ENCODE measurements around the gene MCM6.
A peak's percentile ranks its signal among the peaks of the same experiment; 100 is the strongest.

The MCM6 gene

GRCh38 chr2:135862718-135863117 is 13.5 kb downstream of the MCM6 start:
- peaks cover 18% of the 10 kb centered on the region for H3K4me1 ChIP-seq (ENCODE audit: insufficient read depth, low read length, poor library complexity, severe bottlenecking)
- no peaks in the 10 kb centered on the region for H3F3A ChIP-seq (ENCODE audit: low read depth)
- no peak overlapping the region for H3K4me3 ChIP-seq (ENCODE audit: low read length, poor library complexity, severe bottlenecking)
- H4K20me1 ChIP-seq (ENCODE audit: insufficient read depth, low read length, poor library complexity, severe bottlenecking): peaks cover 45% of the 10 kb centered on the region
- H2AFZ ChIP-seq (ENCODE audit: low read length): no peak overlapping the region
- H3K4me2 ChIP-seq (ENCODE audit: low read depth, low read length, poor library complexity, severe bottlenecking): peak overlapping the region; percentile 13
- H3K79me2 ChIP-seq (ENCODE audit: insufficient read depth, low read length): peaks cover 51% of the 10 kb centered on the region
- H3K9me2 ChIP-seq (replicated peaks; ENCODE audit: low read depth, low read length): no peaks in the 10 kb centered on the region
- TF ChIP-seq EZH2phosphoT487 (IDR thresholded peaks at IDR 0.05; ENCODE audit: borderline replicate concordance): no peak
- TF ChIP-seq CTCF (conservative IDR thresholded peaks at IDR 0.05; ENCODE audit: low read length): no peak
- H3K9me3 ChIP-seq (ENCODE audit: insufficient read depth, low read depth, low read length): no peaks in the 10 kb centered on the region
- H3K27me3 ChIP-seq (ENCODE audit: insufficient read depth, low read length, poor library complexity, severe bottlenecking): no peaks in the 10 kb centered on the region
- peaks cover 86% of the 10 kb centered on the region for H3K36me3 ChIP-seq (ENCODE audit: insufficient read depth, low read length)
- H3K9ac ChIP-seq (ENCODE audit: low read depth, low read length, poor library complexity, severe bottlenecking): no peak overlapping the region

DNA sequence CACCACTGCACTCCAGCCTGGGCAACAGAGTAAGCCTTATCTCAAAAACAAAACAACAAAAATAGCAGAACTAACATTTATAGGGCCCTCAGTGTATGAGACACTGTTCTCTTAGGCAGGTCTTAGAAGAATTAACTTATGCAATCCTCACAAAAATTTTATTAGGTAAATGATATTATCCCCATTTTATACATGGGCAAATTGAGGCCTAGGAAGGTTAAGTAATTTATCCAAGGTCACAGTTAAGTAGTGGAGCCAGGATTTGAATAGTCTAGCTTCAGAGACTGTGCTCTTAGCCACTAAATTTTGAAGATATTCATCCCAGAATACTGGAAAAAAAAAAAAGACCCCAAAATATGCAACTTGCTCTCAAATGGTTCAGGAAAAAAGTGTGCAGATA is 22.8 kb downstream of the MCM6 start:
- H3K36me3 ChIP-seq (ENCODE audit: insufficient read depth, low read length): peaks cover 84% of the 10 kb centered on the region
- no peaks in the 10 kb centered on the region for H3K9me2 ChIP-seq (replicated peaks; ENCODE audit: low read depth, low read length)

GRCh38 chr2:135851858-135852257 is 24.4 kb downstream of the MCM6 start:
- no peaks in the 10 kb centered on the region for H3K9me2 ChIP-seq (replicated peaks; ENCODE audit: low read depth, low read length)
- H3K9ac ChIP-seq (ENCODE audit: low read depth, low read length, poor library complexity, severe bottlenecking): no peak overlapping the region
- H4K20me1 ChIP-seq (ENCODE audit: insufficient read depth, low read length, poor library complexity, severe bottlenecking): no peaks in the 10 kb centered on the region
- no peak overlapping the region for H3K4me3 ChIP-seq (ENCODE audit: low read length, poor library complexity, severe bottlenecking)
- H3K27me3 ChIP-seq (ENCODE audit: insufficient read depth, low read length, poor library complexity, severe bottlenecking): no peaks in the 10 kb centered on the region
- no peaks in the 10 kb centered on the region for H3K9me3 ChIP-seq (ENCODE audit: insufficient read depth, low read depth, low read length)
- no peak overlapping the region for H3K4me2 ChIP-seq (ENCODE audit: low read depth, low read length, poor library complexity, severe bottlenecking)
- H3F3A ChIP-seq (ENCODE audit: low read depth): no peaks in the 10 kb centered on the region
- H2AFZ ChIP-seq (ENCODE audit: low read length): no peak overlapping the region
- peaks cover 83% of the 10 kb centered on the region for H3K36me3 ChIP-seq (ENCODE audit: insufficient read depth, low read length)
- no peaks in the 10 kb centered on the region for H3K79me2 ChIP-seq (ENCODE audit: insufficient read depth, low read length)
- TF ChIP-seq CTCF (conservative IDR thresholded peaks at IDR 0.05; ENCODE audit: low read length): no peak
- no peaks in the 10 kb centered on the region for H3K4me1 ChIP-seq (ENCODE audit: insufficient read depth, low read length, poor library complexity, severe bottlenecking)

More for the DNA sequence above, 22.8 kb downstream of the MCM6 start:
- no peaks in the 10 kb centered on the region for H3F3A ChIP-seq (ENCODE audit: low read depth)
- H3K79me2 ChIP-seq (ENCODE audit: insufficient read depth, low read length): no peaks in the 10 kb centered on the region
- H3K4me2 ChIP-seq (ENCODE audit: low read depth, low read length, poor library complexity, severe bottlenecking): no peak overlapping the region
- no peak for TF ChIP-seq CTCF (conservative IDR thresholded peaks at IDR 0.05; ENCODE audit: low read length)
- TF ChIP-seq EZH2phosphoT487 (IDR thresholded peaks at IDR 0.05; ENCODE audit: borderline replicate concordance): no peak
- H3K4me3 ChIP-seq (ENCODE audit: low read length, poor library complexity, severe bottlenecking): no peak overlapping the region
- no peak overlapping the region for H2AFZ ChIP-seq (ENCODE audit: low read length)
- H3K9me3 ChIP-seq (ENCODE audit: insufficient read depth, low read depth, low read length): no peaks in the 10 kb centered on the region
- no peak overlapping the region for H3K9ac ChIP-seq (ENCODE audit: low read depth, low read length, poor library complexity, severe bottlenecking)
- H4K20me1 ChIP-seq (ENCODE audit: insufficient read depth, low read length, poor library complexity, severe bottlenecking): no peaks in the 10 kb centered on the region
- H3K4me1 ChIP-seq (ENCODE audit: insufficient read depth, low read length, poor library complexity, severe bottlenecking): no peaks in the 10 kb centered on the region
- H3K27me3 ChIP-seq (ENCODE audit: insufficient read depth, low read length, poor library complexity, severe bottlenecking): no peaks in the 10 kb centered on the region
